Osteocyte (in vitro differentiated cells): ENCODE measurements around the gene YEATS2. TPM values are rescaled to one million over a fixed set of nuclear protein-coding genes. Genes with fewer than 3 reads are reported as not detected.

Experiments
- DNase-seq: peaks from one replicate; pipeline ENCODE4 v3.0.0; 2021; ENCODE audit warnings: mixed read lengths; ENCODE audit not compliant: unreplicated experiment; ENCODE audit errors: extremely low spot score
- H3K27ac Mint-ChIP-seq: one replicate; pipeline ENCODE4 v1.8.0; 2021; ENCODE audit warnings: mild to moderate bottlenecking, mixed read lengths; ENCODE audit not compliant: unreplicated experiment
- H3K27me3 Mint-ChIP-seq: one replicate; pipeline ENCODE4 v1.8.0; 2021; ENCODE audit warnings: mixed read lengths; ENCODE audit not compliant: unreplicated experiment
- H3K36me3 Mint-ChIP-seq: one replicate; pipeline ENCODE4 v1.8.0; 2021; ENCODE audit warnings: mixed read lengths; ENCODE audit not compliant: unreplicated experiment
- H3K4me1 Mint-ChIP-seq: one replicate; pipeline ENCODE4 v1.8.0; 2021; ENCODE audit warnings: mixed read lengths; ENCODE audit not compliant: unreplicated experiment
- H3K4me3 Mint-ChIP-seq: one replicate; pipeline ENCODE4 v1.8.0; 2021; ENCODE audit warnings: mild to moderate bottlenecking, moderate library complexity, mixed read lengths; ENCODE audit not compliant: unreplicated experiment
- H3K9me3 Mint-ChIP-seq: one replicate; pipeline ENCODE4 v1.8.0; 2021; ENCODE audit warnings: mixed read lengths; ENCODE audit not compliant: unreplicated experiment
- CTCF ChIP-seq: fragments of 200-600 bp; sonication (generic); IDR thresholded peaks from 2 replicates; pipeline ENCODE4 v1.5.0; 2021; ENCODE audit warnings: antibody characterized with exemption, mild to moderate bottlenecking, moderate library complexity
- total RNA-seq: library from RNA; stranded (reverse); gene quantifications from 2 replicates; pipeline ENCODE4 v1.2.1, GENCODE V29; 2021

YEATS2 gene
- total RNA-seq, 1 donor from 2014 or later: 41.4 TPM

GRCh38 chr3:183711516-183711915, 13.9 kb downstream of the YEATS2 start:
- TF ChIP-seq CTCF: no peak
- H3K4me1 Mint-ChIP-seq: peaks cover 10% of the 10 kb centered on the region
- no peak overlapping the region for H3K4me3 Mint-ChIP-seq
- no peaks in the 10 kb centered on the region for H3K27me3 Mint-ChIP-seq
- H3K9me3 Mint-ChIP-seq: no peaks in the 10 kb centered on the region
- DNase-seq: no peak
- H3K27ac Mint-ChIP-seq: no peak overlapping the region
- H3K36me3 Mint-ChIP-seq: peaks cover 3% of the 10 kb centered on the region

- H3K36me3 Mint-ChIP-seq: peaks cover 23% of the 10 kb centered on the region
- no peak for DNase-seq
- TF ChIP-seq CTCF: no peak
- H3K4me3 Mint-ChIP-seq: no peak overlapping the region
- H3K27me3 Mint-ChIP-seq: no peaks in the 10 kb centered on the region
- no peaks in the 10 kb centered on the region for H3K9me3 Mint-ChIP-seq
- peaks cover 4% of the 10 kb centered on the region for H3K4me1 Mint-ChIP-seq
- H3K27ac Mint-ChIP-seq: no peak overlapping the region
Measured at GRCh38 chr3:183714622-183715021, 17.0 kb downstream of the YEATS2 start.

DNA sequence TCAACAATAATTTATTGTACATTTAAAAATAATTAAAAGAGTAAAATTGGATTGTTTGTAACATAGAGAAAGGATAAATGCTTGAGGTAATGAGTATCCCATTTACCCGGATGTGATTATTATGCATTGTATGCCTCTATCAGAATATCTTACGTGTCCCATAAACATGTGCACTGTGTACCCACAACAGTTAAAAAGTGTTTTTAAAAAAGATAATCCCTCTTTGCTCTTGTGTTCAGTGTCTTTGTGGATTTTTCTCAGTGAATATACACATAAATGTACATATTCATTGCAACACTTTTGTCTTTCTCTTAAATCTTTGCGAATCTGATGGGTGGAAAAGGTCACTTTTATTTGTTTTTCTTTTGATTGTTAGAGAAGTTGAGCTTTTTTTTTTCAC, 20.4 kb downstream of the YEATS2 start:
- Mint-ChIP-seq H3K36me3 (peaks cover 44% of the 10 kb centered on the region), H3K9me3 (no peaks in the 10 kb centered on the region), H3K4me1 (no peaks in the 10 kb centered on the region), H3K27me3 (no peaks in the 10 kb centered on the region), H3K4me3 (no peak overlapping the region), H3K27ac (no peak overlapping the region)
- TF ChIP-seq CTCF: no peak
- DNase-seq: no peak

DNA sequence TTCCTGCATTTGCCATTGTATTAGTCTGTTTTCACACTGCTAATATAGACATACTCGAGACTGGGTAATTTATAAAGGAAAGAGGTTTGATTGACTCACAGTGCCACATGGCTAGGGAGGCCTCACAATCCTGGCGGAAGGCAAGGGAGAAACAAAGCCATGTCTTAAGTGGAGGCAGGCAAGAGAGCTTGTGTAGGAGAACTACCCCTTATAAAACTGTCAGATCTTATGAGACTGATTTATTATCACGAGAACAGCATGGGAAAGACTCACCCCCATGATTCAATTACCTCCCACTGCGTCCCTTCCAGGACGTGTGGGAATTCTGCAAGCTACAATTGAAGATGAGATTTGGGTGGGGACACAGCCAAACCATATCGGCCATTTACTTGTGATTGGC, 27.8 kb downstream of the YEATS2 start:
- H3K27me3 Mint-ChIP-seq: no peaks in the 10 kb centered on the region
- H3K27ac Mint-ChIP-seq: peak overlapping the region; percentile 27
- H3K4me3 Mint-ChIP-seq: no peak overlapping the region
- no peak for DNase-seq
- H3K36me3 Mint-ChIP-seq: peaks cover 68% of the 10 kb centered on the region
- no peak for TF ChIP-seq CTCF
- H3K4me1 Mint-ChIP-seq: no peaks in the 10 kb centered on the region
- H3K9me3 Mint-ChIP-seq: no peaks in the 10 kb centered on the region

DNA sequence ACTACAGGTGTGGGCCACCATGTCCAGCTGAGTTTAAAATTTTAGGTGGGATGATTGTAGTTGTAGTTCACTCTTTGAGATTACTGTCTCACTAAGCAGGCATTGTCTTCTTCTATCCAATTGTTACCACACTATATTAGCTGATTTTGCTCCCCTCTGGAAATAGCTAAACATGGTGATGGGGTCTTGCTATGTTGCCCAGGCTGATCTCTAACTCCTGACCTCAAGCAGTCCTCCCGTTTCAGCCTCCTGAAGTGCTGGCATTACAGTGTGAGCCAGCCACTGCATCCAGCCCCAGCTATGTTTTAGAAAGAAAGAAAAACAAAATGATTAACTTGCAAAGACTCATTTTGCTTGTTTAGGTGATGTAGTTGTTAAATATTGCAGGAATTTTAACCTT, 30.6 kb downstream of the YEATS2 start:
- no peaks in the 10 kb centered on the region for H3K4me1 Mint-ChIP-seq
- no peak overlapping the region for H3K27ac Mint-ChIP-seq
- H3K27me3 Mint-ChIP-seq: no peaks in the 10 kb centered on the region
- DNase-seq: no peak
- no peak for TF ChIP-seq CTCF
- peaks cover 59% of the 10 kb centered on the region for H3K36me3 Mint-ChIP-seq
- H3K4me3 Mint-ChIP-seq: no peak overlapping the region
- H3K9me3 Mint-ChIP-seq: no peaks in the 10 kb centered on the region
